GM13976 (cell line): ENCODE measurements around the gene TPRG1L.
"Not testable (repeated sequence)": the region's sequence is repeated elsewhere in the genome, so short reads cannot be mapped to it uniquely, and the experiment has no call there.

Experiments
- DNase-seq: peaks from one replicate; pipeline ENCODE4 v3.0.0; 2012; ENCODE audit warnings: low spot score
- in situ Hi-C: fragments of 300-500 bp; cut with MboI; formaldehyde crosslinking; loops from one replicate; pipeline ENCODE4 v1.12.0; 2022; ENCODE audit warnings: low sequenced_read_pairs, mixed read lengths, inconsistent platforms; ENCODE audit not compliant: unreplicated experiment
- TF ChIP-seq, protein P1 (sequence below): IDR thresholded peaks from 2 replicates; pipeline ENCODE4 v1.5.1; 2012; ENCODE audit warnings: borderline replicate concordance, mild to moderate bottlenecking; ENCODE audit not compliant: insufficient read depth; ENCODE audit errors: extremely low read depth, missing control alignments, control extremely low read depth

TPRG1L gene

DNA sequence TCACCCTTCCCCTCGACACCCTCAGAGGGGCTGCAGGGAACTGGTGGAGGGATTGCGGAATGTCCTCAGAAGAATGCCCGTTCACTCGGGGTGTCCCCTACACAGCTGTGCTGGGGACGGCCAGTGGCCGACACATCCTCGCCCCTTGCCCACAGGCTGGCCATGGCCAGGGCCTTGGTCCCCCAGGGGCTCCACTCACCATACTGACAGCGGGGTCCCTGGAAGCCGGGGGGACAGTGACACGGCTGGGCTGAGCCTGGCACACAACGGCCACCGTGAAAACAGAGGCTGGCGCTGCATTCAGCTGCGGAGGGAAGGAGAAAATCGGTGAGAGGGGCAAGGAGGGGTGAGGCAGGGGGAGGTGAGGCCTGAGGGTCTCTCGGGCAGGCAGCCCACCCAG lies 45.2 kb upstream of the TPRG1L start:
- TF ChIP-seq, protein P1, sequence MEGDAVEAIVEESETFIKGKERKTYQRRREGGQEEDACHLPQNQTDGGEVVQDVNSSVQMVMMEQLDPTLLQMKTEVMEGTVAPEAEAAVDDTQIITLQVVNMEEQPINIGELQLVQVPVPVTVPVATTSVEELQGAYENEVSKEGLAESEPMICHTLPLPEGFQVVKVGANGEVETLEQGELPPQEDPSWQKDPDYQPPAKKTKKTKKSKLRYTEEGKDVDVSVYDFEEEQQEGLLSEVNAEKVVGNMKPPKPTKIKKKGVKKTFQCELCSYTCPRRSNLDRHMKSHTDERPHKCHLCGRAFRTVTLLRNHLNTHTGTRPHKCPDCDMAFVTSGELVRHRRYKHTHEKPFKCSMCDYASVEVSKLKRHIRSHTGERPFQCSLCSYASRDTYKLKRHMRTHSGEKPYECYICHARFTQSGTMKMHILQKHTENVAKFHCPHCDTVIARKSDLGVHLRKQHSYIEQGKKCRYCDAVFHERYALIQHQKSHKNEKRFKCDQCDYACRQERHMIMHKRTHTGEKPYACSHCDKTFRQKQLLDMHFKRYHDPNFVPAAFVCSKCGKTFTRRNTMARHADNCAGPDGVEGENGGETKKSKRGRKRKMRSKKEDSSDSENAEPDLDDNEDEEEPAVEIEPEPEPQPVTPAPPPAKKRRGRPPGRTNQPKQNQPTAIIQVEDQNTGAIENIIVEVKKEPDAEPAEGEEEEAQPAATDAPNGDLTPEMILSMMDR = no peak
- in situ Hi-C loops = no loop called here
- DNase-seq = no peak

DNA sequence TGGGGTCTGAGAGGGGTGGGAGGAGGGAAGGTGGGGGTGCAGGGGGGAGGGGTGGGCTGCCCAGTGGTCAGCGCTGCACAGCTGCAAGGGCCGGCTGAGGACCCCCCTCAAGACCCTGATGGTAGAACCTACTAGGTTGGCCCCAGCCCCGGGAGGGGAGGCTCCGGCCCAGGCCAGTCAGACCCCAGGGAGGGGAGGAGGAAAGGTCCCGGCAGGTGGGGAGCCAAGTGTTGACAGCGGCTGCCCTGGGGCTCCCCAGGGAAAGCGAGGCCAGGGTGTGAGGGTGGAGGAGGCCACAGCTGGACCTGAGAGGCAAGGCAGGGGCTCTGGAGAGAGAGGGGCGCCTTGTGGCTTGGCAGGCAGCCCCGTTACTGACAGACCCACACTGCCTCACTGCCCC lies 44.6 kb upstream of the TPRG1L start:
- in situ Hi-C loops = no loop called here
- TF ChIP-seq, protein P1 = no peak
- DNase-seq = no peak

DNA sequence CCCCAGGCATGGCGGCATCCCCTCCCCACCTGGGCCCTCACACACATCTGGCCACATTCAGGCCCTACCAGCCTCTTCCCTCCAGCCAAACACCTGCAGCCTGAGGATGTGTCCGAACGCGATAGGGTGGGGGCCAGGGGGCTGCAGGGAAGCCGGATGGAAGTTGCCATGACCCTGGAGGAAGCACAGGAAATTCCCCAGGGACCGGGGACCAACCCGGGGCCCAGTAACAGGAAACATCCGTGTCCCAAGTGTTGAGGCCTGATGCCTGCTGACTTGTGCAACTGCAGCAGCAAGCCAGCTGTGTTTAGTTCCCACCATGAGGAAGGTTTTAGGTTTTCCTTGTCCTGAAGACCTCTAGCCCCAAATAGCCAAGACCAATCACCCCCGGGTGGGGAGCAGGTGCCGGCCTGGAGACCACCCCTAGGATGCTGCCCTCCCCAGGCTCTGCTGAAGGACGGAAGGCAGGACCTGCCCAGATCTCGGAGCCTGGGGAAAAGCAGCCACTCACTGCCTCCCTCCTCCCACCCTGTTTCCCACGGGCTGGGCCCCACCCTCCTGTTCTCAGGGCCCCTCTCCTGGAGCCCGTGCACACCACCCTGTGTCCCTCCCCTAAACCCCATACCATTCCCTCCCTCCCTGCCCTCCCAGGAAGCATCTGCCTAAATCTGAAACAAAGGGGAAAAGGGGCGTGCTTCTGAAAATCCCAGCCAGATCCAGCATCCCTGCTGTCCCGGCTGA lies 43.3 kb upstream of the TPRG1L start:
- DNase-seq = no peak
- in situ Hi-C loops = no loop called here
- TF ChIP-seq, protein P1 = no peak

DNA sequence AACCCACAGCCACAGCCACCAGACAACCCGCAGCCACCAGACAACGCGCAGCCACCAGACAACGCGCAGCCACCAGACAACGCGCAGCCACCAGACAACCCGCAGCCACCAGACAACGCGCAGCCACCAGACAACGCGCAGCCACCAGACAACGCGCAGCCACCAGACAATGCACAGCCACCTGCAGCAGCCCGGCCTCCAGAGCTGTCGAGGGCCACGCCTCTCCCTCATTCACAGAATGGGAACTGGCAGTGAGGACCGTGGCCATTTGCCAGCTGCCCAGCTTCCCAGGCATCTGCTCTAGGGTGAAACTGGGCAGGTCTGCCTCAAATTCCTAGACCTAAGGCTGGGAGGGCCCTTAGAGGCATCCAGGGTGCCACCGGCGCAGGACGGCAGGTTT lies 41.1 kb upstream of the TPRG1L start:
- DNase-seq, in situ Hi-C loops: not testable (repeated sequence)

DNA sequence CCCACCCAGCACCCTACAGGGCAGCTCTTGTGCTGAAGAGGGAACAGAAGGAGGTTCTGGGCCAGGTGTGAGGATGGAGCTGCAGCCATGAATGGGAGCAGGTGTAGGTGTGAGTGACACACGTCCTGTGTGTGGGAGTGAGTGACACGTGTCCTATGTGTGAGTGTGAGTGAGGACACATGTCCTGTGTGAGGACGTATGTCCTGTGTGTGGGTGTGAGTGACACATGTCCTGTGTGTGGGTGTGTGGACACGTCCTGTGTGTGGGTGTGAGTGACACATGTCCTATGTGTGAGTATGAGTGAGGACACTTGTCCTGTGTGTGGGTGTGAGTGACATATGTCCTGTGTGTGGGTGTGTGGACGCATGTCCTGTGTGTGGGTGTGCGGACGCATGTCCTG lies 39.9 kb upstream of the TPRG1L start:
- TF ChIP-seq, protein P1 = no peak
- in situ Hi-C loops = no loop called here
- no peak for DNase-seq

DNA sequence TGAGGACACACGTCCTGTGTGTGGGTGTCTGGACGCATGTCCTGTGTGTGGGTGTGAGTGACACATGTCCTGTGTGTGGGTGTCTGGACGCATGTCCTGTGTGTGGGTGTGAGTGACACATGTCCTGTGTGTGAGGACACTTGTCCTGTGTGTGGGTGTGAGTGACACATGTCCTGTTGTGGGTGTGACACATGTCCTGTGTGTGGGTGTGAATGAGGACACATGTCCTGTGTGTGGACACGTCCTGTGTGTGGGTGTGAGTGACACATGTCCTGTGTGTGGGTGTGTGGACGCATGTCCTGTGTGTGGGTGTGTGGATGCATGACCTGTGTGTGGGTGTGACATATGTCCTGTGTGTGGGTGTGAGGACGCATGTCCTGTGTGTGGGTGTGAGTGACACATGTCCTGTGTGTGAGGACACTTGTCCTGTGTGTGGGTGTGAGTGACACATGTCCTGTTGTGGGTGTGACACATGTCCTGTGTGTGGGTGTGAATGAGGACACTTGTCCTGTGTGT lies 39.4 kb upstream of the TPRG1L start:
- DNase-seq, in situ Hi-C loops: not testable (repeated sequence)

DNA sequence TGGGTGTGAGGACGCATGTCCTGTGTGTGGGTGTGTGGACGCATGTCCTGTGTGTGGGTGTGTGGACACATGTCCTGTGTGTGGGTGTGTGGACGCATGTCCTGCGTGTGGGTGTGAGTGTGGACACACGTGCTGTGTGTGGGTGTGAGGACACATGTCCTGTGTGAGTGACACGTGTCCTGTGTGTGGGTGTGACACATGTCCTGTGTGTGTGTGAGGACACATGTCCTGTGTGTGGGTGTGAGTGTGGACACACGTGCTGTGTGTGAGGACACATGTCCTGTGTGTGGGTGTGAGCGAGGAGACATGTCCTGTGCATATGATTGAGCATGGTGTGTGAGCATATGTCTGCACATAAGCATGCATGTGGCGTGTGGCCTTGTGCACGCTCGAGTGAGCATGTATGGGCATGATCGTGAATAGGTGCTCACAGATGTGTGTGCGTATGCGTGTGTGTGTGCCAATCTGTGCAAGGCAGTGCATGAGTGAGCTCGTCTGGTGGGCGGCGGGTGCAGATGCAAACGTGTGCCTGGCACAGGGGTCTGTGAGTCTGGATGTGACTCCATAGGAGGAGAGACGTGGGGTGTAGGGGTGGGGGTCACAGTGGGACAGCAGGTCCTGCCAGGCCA lies 38.8 kb upstream of the TPRG1L start:
- no peak for DNase-seq
- TF ChIP-seq, protein P1 = no peak
- in situ Hi-C loops = no loop called here
